M059J (cell line): ENCODE results near the gene ELMOD1. TPM values are rescaled to one million over a fixed set of nuclear protein-coding genes. Genes with fewer than 3 reads are reported as not detected.

Experiments
- DNase-seq: peaks from one replicate; pipeline ENCODE4 v3.0.0-alpha.2; 2012; ENCODE audit warnings: low read depth
- total RNA-seq: library from RNA; depleted of rRNA; stranded (reverse); fragments of >200 nt; shearing (Covaris generic); gene quantifications from 2 replicates; pipeline ENCODE4 v1.2.3, GENCODE V29; 2014

The ELMOD1 gene
- total RNA-seq, 1 experiment from 2014 or later = 0.39 TPM

- peak; percentile 52 for DNase-seq
Measured at GRCh38 chr11:107583629-107584195, 7.2 kb upstream of the ELMOD1 start.

- DNase-seq = peak; percentile 57
Measured at GRCh38 chr11:107587306-107587979, 3.5 kb upstream of the ELMOD1 start.

DNA sequence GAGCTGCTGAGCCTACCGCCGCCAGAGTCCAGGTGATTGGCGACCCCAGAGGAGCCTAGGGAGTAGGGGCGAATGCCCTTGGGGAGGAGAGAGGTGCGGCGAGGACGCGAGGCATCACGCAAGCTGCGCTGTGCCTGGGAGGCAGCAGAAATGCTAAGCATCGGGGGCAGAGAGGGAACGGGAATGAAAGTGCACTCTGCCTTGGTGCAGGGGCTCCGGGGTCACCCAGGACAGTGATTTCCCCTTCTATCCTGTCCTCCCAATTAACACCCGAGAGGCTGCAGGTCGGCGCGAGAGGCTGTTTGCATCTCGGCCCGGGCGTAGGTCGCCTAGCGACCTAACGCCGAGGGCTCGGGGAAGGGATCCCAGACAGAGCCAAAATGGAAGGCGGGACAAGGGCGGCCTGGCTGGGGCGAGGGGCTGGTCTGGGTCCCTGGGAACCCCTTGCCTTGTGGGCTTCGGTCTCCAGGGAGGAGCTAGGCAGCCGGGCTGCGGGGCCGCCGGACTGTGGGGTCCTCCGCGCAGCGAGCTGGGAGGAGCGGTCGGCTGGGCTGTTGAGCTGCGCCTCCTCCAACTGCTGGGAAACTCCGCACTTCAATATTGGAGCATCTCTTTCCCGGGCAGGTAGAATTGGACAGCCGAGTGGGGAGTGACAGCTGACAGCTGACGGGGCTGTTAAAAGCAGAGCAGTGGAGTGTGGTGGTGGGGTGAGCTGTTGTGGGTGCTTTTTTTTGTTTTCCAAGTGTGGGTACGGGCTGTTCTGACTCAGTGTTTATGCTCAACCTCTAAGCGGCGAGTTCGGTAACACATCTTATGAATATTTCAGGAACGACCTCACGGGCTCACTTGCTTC is 657 bp downstream of the ELMOD1 start:
- DNase-seq = peak; percentile 21

- DNase-seq = no peak
Measured at GRCh38 chr11:107592231-107592590, 1.3 kb downstream of the ELMOD1 start.

GRCh38 chr11:107592813-107593212 is 1.9 kb downstream of the ELMOD1 start:
- DNase-seq = no peak

- no peak for DNase-seq
Measured at GRCh38 chr11:107593951-107594350, 3.0 kb downstream of the ELMOD1 start.

GRCh38 chr11:107594736-107595135 is 3.8 kb downstream of the ELMOD1 start:
- DNase-seq = no peak

GRCh38 chr11:107598225-107599139 is 7.5 kb downstream of the ELMOD1 start:
- DNase-seq = peak; percentile 42

GRCh38 chr11:107605061-107606006 is 14.4 kb downstream of the ELMOD1 start:
- no peak for DNase-seq

DNA sequence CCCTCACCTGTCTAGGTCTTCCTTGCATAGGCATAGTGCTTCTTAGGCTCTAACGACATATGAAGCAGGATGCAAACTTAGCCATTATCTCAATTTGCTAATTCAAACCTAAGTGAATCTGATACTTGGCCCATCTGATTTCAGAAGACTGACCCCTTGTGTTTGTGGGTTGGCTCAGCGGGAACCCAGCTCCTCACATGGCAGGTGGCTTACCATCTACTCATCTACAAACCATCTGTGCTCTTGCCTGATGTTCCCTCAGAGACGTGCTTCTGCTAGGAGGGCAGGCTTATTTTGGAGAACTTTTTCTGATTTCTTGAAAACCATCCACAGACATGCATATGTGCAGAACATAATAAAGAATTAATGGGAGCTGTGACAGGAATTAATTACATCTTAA is 15.2 kb downstream of the ELMOD1 start:
- no peak for DNase-seq

DNA sequence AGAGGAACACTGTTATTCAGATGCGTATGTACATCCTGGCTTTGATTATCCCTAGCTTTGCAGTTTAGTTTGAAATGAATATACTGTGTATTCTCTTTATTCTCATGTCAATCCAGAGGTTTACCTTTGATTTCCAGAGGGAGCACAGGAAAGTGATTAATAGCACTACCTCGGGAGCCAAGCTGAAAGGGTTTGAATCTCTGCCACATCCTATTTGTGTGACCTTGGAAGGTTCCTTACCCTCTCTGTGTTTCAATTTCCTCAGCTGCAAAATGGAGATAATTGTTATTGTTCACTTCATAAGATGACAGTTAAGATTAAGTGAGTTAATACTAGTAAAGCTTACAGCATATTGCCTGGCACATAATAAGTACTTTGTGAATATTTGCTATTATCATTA is 17.9 kb downstream of the ELMOD1 start:
- no peak for DNase-seq

- DNase-seq = no peak
Measured at GRCh38 chr11:107609400-107610218, 18.7 kb downstream of the ELMOD1 start.

- DNase-seq = no peak
Measured at GRCh38 chr11:107612445-107612844, 21.5 kb downstream of the ELMOD1 start.

DNA sequence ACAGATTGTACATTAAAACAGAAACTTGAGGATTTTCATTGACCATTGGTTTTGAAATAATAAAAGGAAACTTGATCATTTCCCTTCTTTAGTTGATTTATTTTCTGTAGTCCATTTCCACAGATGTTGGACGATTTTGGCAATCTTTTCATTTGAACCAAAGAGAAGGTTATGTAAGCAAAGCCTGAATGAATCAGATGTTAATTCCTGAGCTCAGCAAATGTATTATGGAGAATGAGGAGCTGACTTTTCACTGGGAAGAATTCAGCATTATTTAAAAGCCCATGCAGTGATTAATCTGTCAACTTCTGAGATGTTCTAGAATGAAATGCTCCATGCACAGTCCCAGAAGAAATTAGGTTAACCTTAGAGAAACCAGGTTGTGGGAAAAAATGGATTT is 29.0 kb downstream of the ELMOD1 start:
- no peak for DNase-seq

GRCh38 chr11:107621081-107621480 is 30.1 kb downstream of the ELMOD1 start:
- DNase-seq = no peak

GRCh38 chr11:107623183-107623582 is 32.2 kb downstream of the ELMOD1 start:
- peak; percentile 22 for DNase-seq

DNA sequence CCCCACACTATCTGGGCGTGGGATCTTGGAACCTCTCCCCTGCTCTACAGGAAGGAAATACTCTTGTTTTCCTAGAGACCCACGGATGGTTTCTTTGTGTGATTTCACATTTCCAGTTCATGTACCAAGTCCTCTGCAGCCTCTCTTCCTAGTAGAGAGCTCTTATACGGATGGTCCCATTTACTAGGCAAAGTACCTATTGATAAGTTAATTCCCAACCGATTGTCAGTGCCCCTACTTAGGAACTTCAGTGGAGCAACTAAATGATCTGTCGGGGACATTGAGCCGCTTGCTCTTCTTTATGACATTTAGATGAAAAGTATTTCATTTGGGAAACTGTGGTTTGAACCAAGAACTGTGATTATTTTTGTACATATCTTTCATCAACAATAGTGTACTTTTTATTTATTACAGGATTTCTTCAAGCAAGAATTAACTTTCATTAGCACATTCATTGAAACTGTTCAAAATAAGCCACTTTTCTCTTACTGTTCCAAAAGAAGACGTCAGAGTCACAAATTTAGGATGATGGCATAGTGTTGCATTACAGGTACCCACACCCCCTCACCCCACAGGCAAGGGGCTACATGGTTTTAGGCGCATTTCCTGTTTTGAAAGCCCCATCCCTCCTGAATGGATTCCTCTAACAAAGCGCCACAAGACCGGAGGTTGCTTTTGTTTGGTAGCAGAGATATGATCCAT is 34.2 kb downstream of the ELMOD1 start:
- no peak for DNase-seq

- DNase-seq = no peak
Measured at GRCh38 chr11:107625685-107625989, 34.7 kb downstream of the ELMOD1 start.

DNA sequence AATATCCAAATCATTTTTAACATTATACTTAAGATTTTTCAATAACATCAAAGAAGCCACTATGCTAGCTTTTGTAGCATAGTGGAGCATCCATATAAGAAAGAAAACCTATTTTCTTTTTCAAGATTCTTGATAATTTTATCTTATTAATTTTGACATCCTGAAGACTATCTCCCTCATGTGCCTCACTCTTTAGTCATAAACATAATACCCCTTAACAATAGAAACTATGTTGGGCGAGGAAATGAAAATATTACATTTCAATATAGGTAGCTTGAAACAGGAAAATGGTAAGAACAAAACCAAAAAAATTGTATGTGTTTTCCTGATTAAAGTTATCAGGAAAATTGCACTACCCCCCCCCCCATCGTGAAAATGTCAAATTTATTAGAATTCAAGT is 40.1 kb downstream of the ELMOD1 start:
- no peak for DNase-seq
